Mammary epithelial cell (primary cell): Measurements from ENCODE around the gene EFNB2.

ENCODE experiments used
- EZH2 ChIP-seq: IDR thresholded peaks from 2 replicates; pipeline ENCODE4 v1.6.1; 2012; ENCODE audit warnings: low read length, inconsistent platforms, borderline replicate concordance
- TF ChIP-seq, protein P1 (sequence below), 2 donors: IDR thresholded peaks in 1 of 2; conservative IDR thresholded peaks in 1 of 2; 2 replicates each; pipeline ENCODE4 v1.5.1; 2011 to 2012; ENCODE audit warnings: inconsistent platforms in 2 of 2, low read length in 2 of 2, mild to moderate bottlenecking in 2 of 2, control low read depth in 1 of 2, low read depth in 1 of 2; ENCODE audit not compliant: insufficient read depth in 1 of 2; ENCODE audit errors: extremely low read depth in 1 of 2

- TF ChIP-seq, protein P1, sequence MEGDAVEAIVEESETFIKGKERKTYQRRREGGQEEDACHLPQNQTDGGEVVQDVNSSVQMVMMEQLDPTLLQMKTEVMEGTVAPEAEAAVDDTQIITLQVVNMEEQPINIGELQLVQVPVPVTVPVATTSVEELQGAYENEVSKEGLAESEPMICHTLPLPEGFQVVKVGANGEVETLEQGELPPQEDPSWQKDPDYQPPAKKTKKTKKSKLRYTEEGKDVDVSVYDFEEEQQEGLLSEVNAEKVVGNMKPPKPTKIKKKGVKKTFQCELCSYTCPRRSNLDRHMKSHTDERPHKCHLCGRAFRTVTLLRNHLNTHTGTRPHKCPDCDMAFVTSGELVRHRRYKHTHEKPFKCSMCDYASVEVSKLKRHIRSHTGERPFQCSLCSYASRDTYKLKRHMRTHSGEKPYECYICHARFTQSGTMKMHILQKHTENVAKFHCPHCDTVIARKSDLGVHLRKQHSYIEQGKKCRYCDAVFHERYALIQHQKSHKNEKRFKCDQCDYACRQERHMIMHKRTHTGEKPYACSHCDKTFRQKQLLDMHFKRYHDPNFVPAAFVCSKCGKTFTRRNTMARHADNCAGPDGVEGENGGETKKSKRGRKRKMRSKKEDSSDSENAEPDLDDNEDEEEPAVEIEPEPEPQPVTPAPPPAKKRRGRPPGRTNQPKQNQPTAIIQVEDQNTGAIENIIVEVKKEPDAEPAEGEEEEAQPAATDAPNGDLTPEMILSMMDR (conservative IDR thresholded peaks at IDR 0.05 in 1 of 2, IDR thresholded peaks at IDR 0.05 in 1 of 2; ENCODE audit: extremely low read depth in 1 of 2, insufficient read depth in 1 of 2, low read depth in 1 of 2, low read length in 2 of 2) = peak in 1 of 2 donors; percentile 27
- TF ChIP-seq EZH2 = no peak
Measured at GRCh38 chr13:106535552-106536243, at the start of gene EFNB2.
